Endothelial cell of umbilical vein (primary cell): ENCODE measurements around the gene UMPS. TPM values are rescaled to one million over a fixed set of nuclear protein-coding genes. Genes with fewer than 3 reads are reported as not detected.

Experiments
- BruUV-seq: library from RNA; stranded (reverse); fragments of 400-500 nt; replicated peaks from 2 replicates; lab custom pipeline; 2021; lab: Mats Ljungman, UMichigan
- CTCF ChIA-PET: fragments of 300-600, 350-600 bp; sonication (Branson Sonifier 250); formaldehyde crosslinking; loops from one replicate; lab custom pipeline; 2021; ENCODE audit warnings: antibody characterized with exemption, inconsistent platforms; lab: Charles Lee
- POLR2A ChIA-PET: fragments of 300-600, 350-600 bp; sonication (Branson Sonifier 250); formaldehyde crosslinking; loops from one replicate; lab custom pipeline; 2021; ENCODE audit warnings: antibody characterized with exemption, inconsistent platforms; lab: Charles Lee
- DNase-seq: peaks from one replicate; pipeline ENCODE4 v3.0.0-alpha.2; 2011; ENCODE audit warnings: low read depth, low spot score
- FAIRE-seq: peaks from 2 replicates; lab custom pipeline; 2011; peaks lifted over from hg19 to GRCh38; lab: Jason Lieb, UNC
- H2AFZ ChIP-seq: 2 replicates; pipeline ENCODE4 v1.6.0; 2012; ENCODE audit warnings: low read depth, low read length, control low read depth, inconsistent platforms
- H3K27ac ChIP-seq: 2 replicates; pipeline ENCODE4 v1.5.1; 2011; ENCODE audit warnings: low read depth, mild to moderate bottlenecking, control low read depth, low read length, moderate library complexity; ENCODE audit not compliant: insufficient read depth
- H3K27me3 ChIP-seq, 2 experiments: 2 replicates each; pipeline versions ENCODE4 v1.6.0 to v1.6.1; 2011; ENCODE audit warnings: low read length in 2 of 2, mixed read lengths in 1 of 2; ENCODE audit not compliant: control insufficient read depth in 2 of 2, insufficient read depth in 2 of 2
- H3K36me3 ChIP-seq, 2 experiments: 2 replicates in 1 of 2; 3 replicates in 1 of 2; pipeline ENCODE4 v1.5.1; 2011; ENCODE audit warnings: low read length in 2 of 2, mild to moderate bottlenecking in 1 of 2, moderate library complexity in 1 of 2; ENCODE audit not compliant: control insufficient read depth in 2 of 2, insufficient read depth in 2 of 2; ENCODE audit errors: extremely low read depth in 1 of 2
- H3K4me1 ChIP-seq: 3 replicates; pipeline ENCODE4 v1.5.1; 2011; ENCODE audit warnings: mild to moderate bottlenecking, low read length; ENCODE audit not compliant: control insufficient read depth, insufficient read depth; ENCODE audit errors: extremely low read depth
- H3K4me2 ChIP-seq: 2 replicates; pipeline ENCODE4 v1.6.1; 2011; ENCODE audit warnings: low read length, control low read depth, mixed read lengths; ENCODE audit not compliant: insufficient read depth
- H3K4me3 ChIP-seq, 3 experiments: fragments of 200-600 bp in 1 of 3; sonication (generic), shearing (Covaris generic) in 1 of 3; replicated peaks in 1 of 3; 2 replicates each; pipeline ENCODE4 v1.5.1; 2011 to 2016; ENCODE audit warnings: control low read depth in 3 of 3, low read length in 3 of 3, mild to moderate bottlenecking in 2 of 3, inconsistent platforms in 1 of 3, low read depth in 1 of 3, moderate library complexity in 1 of 3; ENCODE audit not compliant: insufficient read depth in 1 of 3
- H3K79me2 ChIP-seq: 2 replicates; pipeline ENCODE4 v1.6.0; 2012; ENCODE audit warnings: low read length, inconsistent platforms; ENCODE audit not compliant: control insufficient read depth, insufficient read depth
- H3K9ac ChIP-seq: replicated peaks from 2 replicates; pipeline ENCODE3; 2011; ENCODE audit warnings: low read length, control low read depth; ENCODE audit not compliant: insufficient read depth; ENCODE audit errors: extremely low read depth
- H3K9me1 ChIP-seq: replicated peaks from 3 replicates; pipeline ENCODE4 v1.6.0; 2011; ENCODE audit warnings: mild to moderate bottlenecking, low read length; ENCODE audit not compliant: control insufficient read depth, insufficient read depth; ENCODE audit errors: extremely low read depth
- H3K9me3 ChIP-seq: replicated peaks from 2 replicates; pipeline ENCODE4 v1.5.1; 2012; ENCODE audit warnings: low read length, inconsistent platforms; ENCODE audit not compliant: control insufficient read depth, insufficient read depth
- H4K20me1 ChIP-seq: replicated peaks from 2 replicates; pipeline ENCODE3; 2011; ENCODE audit warnings: mild to moderate bottlenecking, low read length; ENCODE audit not compliant: control insufficient read depth, insufficient read depth; ENCODE audit errors: extremely low read depth
- CTCF ChIP-seq, 2 donors: IDR thresholded peaks; 1 replicate in 1 of 2; 2 replicates in 1 of 2; pipeline ENCODE4 v1.5.1; 2011; ENCODE audit warnings: low read length in 2 of 2, mild to moderate bottlenecking in 2 of 2, moderate library complexity in 2 of 2, control low read depth in 1 of 2, inconsistent platforms in 1 of 2, low read depth in 1 of 2; ENCODE audit not compliant: insufficient read depth in 1 of 2; ENCODE audit errors: extremely low read depth in 1 of 2
- EZH2 ChIP-seq: IDR thresholded peaks from 2 replicates; pipeline ENCODE4 v1.6.1; 2012; ENCODE audit warnings: borderline replicate concordance, low read depth, mild to moderate bottlenecking, moderate library complexity, low read length, inconsistent platforms; ENCODE audit not compliant: severe bottlenecking
- FOS ChIP-seq: IDR thresholded peaks from 2 replicates; pipeline ENCODE4 v1.6.1; 2011; ENCODE audit warnings: mild to moderate bottlenecking, low read length, moderate library complexity, borderline replicate concordance; ENCODE audit not compliant: insufficient read depth
- GATA2 ChIP-seq: IDR thresholded peaks from 2 replicates; pipeline ENCODE4 v1.7.0; 2011; ENCODE audit warnings: low read depth, mild to moderate bottlenecking, moderate library complexity, mixed read lengths, low read length; ENCODE audit not compliant: insufficient read length, insufficient read depth
- JUN ChIP-seq: IDR thresholded peaks from 2 replicates; pipeline ENCODE4 v1.6.1; 2011; ENCODE audit warnings: borderline replicate concordance, low read depth; ENCODE audit not compliant: insufficient read length, insufficient read depth
- MAX ChIP-seq: IDR thresholded peaks from 2 replicates; pipeline ENCODE4 v1.6.1; 2011; ENCODE audit not compliant: insufficient read depth, insufficient read length
- MYC ChIP-seq: IDR thresholded peaks from one replicate; pipeline ENCODE4 v1.6.1; 2011; ENCODE audit warnings: mild to moderate bottlenecking, low read depth, low read length
- POLR2A ChIP-seq: IDR thresholded peaks from 2 replicates; pipeline ENCODE4 v1.6.1; 2012; ENCODE audit warnings: low read depth, mild to moderate bottlenecking, control low read depth, low read length
- POLR2AphosphoS5 ChIP-seq: IDR thresholded peaks from 2 replicates; pipeline ENCODE4 v1.6.1; 2012; ENCODE audit warnings: low read depth, mild to moderate bottlenecking, control low read depth, low read length, moderate library complexity; ENCODE audit not compliant: insufficient read depth
- dilution Hi-C: fragments of 300-500 bp; cut with MboI; formaldehyde crosslinking; loops from one replicate; pipeline ENCODE4 v1.15.0; 2019; ENCODE audit warnings: low sequenced_read_pairs; ENCODE audit not compliant: extremely low pct_ligation_motif_present
- intact Hi-C: fragments of 100-400 bp; cut with micrococcal nuclease; formaldehyde crosslinking; loops from one replicate; pipeline ENCODE4 v1.10.0; 2022
- polyA plus RNA-seq, 4 experiments: library from polyadenylated mRNA; depleted of rRNA in 3 of 4; stranded (reverse) in 3 of 4; unstranded in 1 of 4; fragments of >200 nt; gene quantifications; 2 replicates each; pipeline versions ENCODE4 v1.2.1 to v1.2.3, GENCODE V29; 2011 to 2012; ENCODE audit warnings: missing spikeins in 1 of 4
- total RNA-seq: library from RNA; stranded (reverse); gene quantifications from 2 replicates; pipeline ENCODE4 v1.2.3, GENCODE V29; 2021

UMPS gene
- total and polyA plus RNA-seq, 2 donors (not counting 3 experiments of a cell fraction or from before 2014, with no cell fraction given): 38.6 to 50.2 TPM

GRCh38 chr3:124698030-124698770 is 32.1 kb upstream of the UMPS start:
- Histone ChIP-seq H3K27ac (no peak overlapping the region), H2AFZ (no peak overlapping the region), H3K79me2 (no peaks in the 10 kb centered on the region), H3K4me3 (no peak overlapping the region), H3K9me3 (no peaks in the 10 kb centered on the region), H3K9me1 (no peaks in the 10 kb centered on the region), H3K4me2 (no peak overlapping the region), H3K36me3 (no peaks in the 10 kb centered on the region), H3K9ac (no peak overlapping the region), H3K4me1 (no peaks in the 10 kb centered on the region), H4K20me1 (no peaks in the 10 kb centered on the region), H3K27me3 (peaks cover 1 to 5% of the 10 kb centered on the region in 2 experiments)
- dilution Hi-C loops: no loop called here
- intact Hi-C loops: no loop called here
- FAIRE-seq: no peak
- TF ChIP-seq EZH2 (no peak), POLR2AphosphoS5 (no peak), GATA2 (no peak), MYC (no peak), FOS (no peak), MAX (no peak), POLR2A (no peak), CTCF (IDR thresholded peaks at IDR 0.05; ENCODE audit: extremely low read depth in 1 of 2, insufficient read depth in 1 of 2, low read depth in 1 of 2, low read length in 2 of 2) (no peak), JUN (no peak)
- POLR2A ChIA-PET: no interaction called here
- no TSS peak for BruUV-seq
- CTCF ChIA-PET: interaction anchor here (2.1 kb wide), 1 partner anchor 9 kb away, joined by 11 read pairs; no protein-coding TSS in a partner anchor
- DNase-seq: no peak
